Measurements from ENCODE around the gene ADGRA1. TPM values are rescaled to one million over a fixed set of nuclear protein-coding genes. Genes with fewer than 3 reads are reported as not detected.

ADGRA1 gene
- total and polyA plus RNA-seq, 3 experiments from 2014 or later: not detected

DNA sequence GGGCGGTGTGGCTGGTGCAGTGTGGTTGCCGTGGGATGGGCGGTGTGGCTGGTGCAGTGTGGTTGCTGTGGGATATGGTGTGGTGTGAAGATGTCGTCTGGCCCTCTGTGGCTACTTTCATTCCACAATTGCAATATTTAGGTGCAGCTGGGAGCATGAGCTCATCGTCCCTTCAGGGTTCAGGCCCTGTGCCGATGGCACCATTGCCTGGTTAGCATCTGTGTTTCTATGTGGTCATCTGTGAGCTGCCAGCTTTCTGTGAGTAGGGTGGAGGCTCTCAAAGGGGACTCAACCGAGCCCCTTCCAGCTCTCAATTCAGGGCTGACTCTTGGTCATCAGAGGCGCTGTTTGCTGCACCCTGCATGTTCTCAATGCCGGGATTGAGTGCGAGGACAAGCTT, 3.6 kb downstream of the ADGRA1 start:
- H3K27me3 ChIP-seq (ENCODE audit: insufficient read depth, low read length, poor library complexity, severe bottlenecking): no peaks in the 10 kb centered on the region
- no peaks in the 10 kb centered on the region for H3K9me3 ChIP-seq (ENCODE audit: low read length)
- no peak overlapping the region for H3K27ac ChIP-seq (ENCODE audit: low read depth, low read length)
- H3K27me3 Mint-ChIP-seq: peaks cover 9 to 15% of the 10 kb centered on the region in 2 donors
- no peak overlapping the region for H3K4me3 Mint-ChIP-seq
- H3K9me3 Mint-ChIP-seq: no peaks in the 10 kb centered on the region
- ChIA-PET POLR2A (no interaction called here), CTCF (no interaction called here)
- peaks cover 0 to 2% (median 0%) of the 10 kb centered on the region in 3 donors for H3K4me1 Mint-ChIP-seq
- peak overlapping the region in 1 of 8 donors; percentile 3 for H3K27ac Mint-ChIP-seq
- H3K36me3 Mint-ChIP-seq: no peaks in the 10 kb centered on the region
- H3K4me1 ChIP-seq (ENCODE audit: insufficient read depth, low read length): no peaks in the 10 kb centered on the region
- no peaks in the 10 kb centered on the region for H3K36me3 ChIP-seq (ENCODE audit: insufficient read depth, low read length)
- H3K4me3 ChIP-seq (ENCODE audit: low read length): no peak overlapping the region
- DNase-seq: no peak

DNA sequence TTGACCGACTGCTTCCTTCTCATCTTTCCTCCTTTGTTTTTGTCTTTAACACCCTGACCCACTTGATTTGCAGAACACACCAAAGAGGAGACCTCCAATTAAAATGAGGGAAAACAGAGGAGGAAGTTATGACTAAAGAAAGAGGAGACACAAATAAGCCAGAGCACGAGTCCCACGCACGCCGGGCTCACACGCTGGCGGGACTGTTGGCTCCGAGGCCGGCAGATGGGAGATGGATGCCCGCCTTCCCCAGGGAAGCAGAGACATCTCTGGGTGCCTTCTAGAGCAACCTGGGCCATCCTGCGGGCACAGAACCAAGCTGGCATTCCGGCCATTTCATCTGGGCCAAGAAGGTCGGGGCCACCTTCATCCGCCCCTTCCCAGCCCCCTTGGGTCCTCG, 5.6 kb downstream of the ADGRA1 start:
- ChIA-PET CTCF (no interaction called here), POLR2A (no interaction called here)
- Mint-ChIP-seq H3K36me3 (no peaks in the 10 kb centered on the region), H3K27ac (no peak overlapping the region), H3K4me3 (peak overlapping the region in 1 of 7 donors; percentile 40), H3K4me1 (no peaks in the 10 kb centered on the region), H3K27me3 (peaks cover 4 to 12% of the 10 kb centered on the region in 2 donors), H3K9me3 (no peaks in the 10 kb centered on the region)
- Histone ChIP-seq H3K36me3 (ENCODE audit: insufficient read depth, low read length) (no peaks in the 10 kb centered on the region), H3K4me1 (ENCODE audit: insufficient read depth, low read length) (no peaks in the 10 kb centered on the region), H3K27ac (ENCODE audit: low read depth, low read length) (no peak overlapping the region), H3K4me3 (ENCODE audit: low read length) (no peak overlapping the region), H3K9me3 (ENCODE audit: low read length) (no peaks in the 10 kb centered on the region), H3K27me3 (ENCODE audit: insufficient read depth, low read length, poor library complexity, severe bottlenecking) (no peaks in the 10 kb centered on the region)
- DNase-seq: no peak

DNA sequence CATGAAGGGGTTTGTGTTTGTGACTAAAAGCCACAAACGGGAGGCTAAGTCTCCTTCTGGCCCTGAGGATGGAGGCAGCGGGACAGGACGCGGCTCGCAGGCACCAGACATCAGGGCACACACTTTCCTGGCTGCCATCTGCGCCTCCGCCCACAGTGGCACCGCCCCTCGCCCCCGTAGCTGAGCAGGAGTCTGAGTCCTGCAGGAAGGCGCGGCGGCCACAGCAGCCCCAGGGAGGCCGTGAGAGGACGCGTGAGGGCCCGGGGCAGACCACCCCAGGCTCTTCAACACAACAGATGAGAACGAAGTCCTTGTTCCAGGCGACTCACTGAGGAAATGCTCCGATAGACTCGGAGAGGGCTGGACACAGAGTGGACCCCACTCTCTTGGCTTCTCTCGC, 6.6 kb downstream of the ADGRA1 start:
- H3K4me1 ChIP-seq (ENCODE audit: insufficient read depth, low read length): no peaks in the 10 kb centered on the region
- H3K27ac ChIP-seq (ENCODE audit: low read depth, low read length): no peak overlapping the region
- no peak for DNase-seq
- no peaks in the 10 kb centered on the region for H3K9me3 ChIP-seq (ENCODE audit: low read length)
- Mint-ChIP-seq H3K4me1 (no peaks in the 10 kb centered on the region), H3K27ac (no peak overlapping the region), H3K9me3 (no peaks in the 10 kb centered on the region), H3K4me3 (no peak overlapping the region), H3K27me3 (peaks cover 4 to 8% of the 10 kb centered on the region in 2 donors), H3K36me3 (no peaks in the 10 kb centered on the region)
- ChIA-PET POLR2A (no interaction called here), CTCF (no interaction called here)
- H3K27me3 ChIP-seq (ENCODE audit: insufficient read depth, low read length, poor library complexity, severe bottlenecking): no peaks in the 10 kb centered on the region
- no peak overlapping the region for H3K4me3 ChIP-seq (ENCODE audit: low read length)
- no peaks in the 10 kb centered on the region for H3K36me3 ChIP-seq (ENCODE audit: insufficient read depth, low read length)

DNA sequence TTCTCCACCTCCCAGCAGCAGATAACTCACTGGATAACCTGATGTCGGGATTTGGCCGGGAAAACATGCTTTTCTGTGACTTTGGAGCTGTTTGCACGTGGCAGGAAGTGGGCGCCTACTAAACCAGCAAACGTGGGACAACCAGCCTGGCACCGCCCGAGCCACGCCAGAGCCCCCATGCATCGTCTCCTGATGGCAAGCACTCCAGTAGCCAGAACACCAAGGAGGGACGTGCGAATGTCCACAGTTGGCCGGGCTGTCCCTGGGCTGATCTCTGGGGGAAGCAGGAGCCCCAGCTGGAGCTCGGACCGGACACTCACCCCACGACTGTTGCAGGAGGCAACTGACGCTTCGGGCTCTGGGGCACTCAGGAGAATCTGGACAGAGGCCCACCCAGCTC, 7.1 kb downstream of the ADGRA1 start:
- H3K27me3 ChIP-seq (ENCODE audit: insufficient read depth, low read length, poor library complexity, severe bottlenecking): no peaks in the 10 kb centered on the region
- no peak overlapping the region for H3K4me3 ChIP-seq (ENCODE audit: low read length)
- H3K27ac Mint-ChIP-seq: no peak overlapping the region
- H3K9me3 Mint-ChIP-seq: no peaks in the 10 kb centered on the region
- no peaks in the 10 kb centered on the region for H3K9me3 ChIP-seq (ENCODE audit: low read length)
- H3K4me3 Mint-ChIP-seq: no peak overlapping the region
- ChIA-PET CTCF (no interaction called here), POLR2A (no interaction called here)
- H3K36me3 ChIP-seq (ENCODE audit: insufficient read depth, low read length): no peaks in the 10 kb centered on the region
- H3K36me3 Mint-ChIP-seq: no peaks in the 10 kb centered on the region
- no peak for DNase-seq
- H3K27me3 Mint-ChIP-seq: peaks cover 4 to 8% of the 10 kb centered on the region in 2 donors
- H3K27ac ChIP-seq (ENCODE audit: low read depth, low read length): no peak overlapping the region
- H3K4me1 ChIP-seq (ENCODE audit: insufficient read depth, low read length): no peaks in the 10 kb centered on the region
- no peaks in the 10 kb centered on the region for H3K4me1 Mint-ChIP-seq

DNA sequence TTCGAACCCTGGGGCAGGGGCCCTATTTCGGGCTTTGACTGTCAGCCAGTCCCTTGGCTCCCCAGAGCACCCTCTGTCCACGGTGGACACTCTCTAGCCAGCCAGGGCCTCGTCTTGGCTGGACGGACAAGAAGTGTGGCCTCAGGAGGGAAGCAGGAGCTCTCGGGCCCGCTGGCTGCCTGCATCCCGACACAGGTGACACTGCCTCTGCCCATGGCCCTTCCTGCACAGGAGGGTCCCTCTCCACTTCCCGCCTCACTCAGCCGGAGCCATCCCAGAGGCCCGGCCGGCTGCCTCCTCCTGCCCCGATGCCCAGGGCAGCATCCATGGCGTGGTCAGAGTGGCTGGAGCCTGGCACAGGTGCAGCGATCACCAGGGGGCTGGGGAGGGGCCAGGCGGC, 7.9 kb downstream of the ADGRA1 start:
- ChIA-PET CTCF (no interaction called here), POLR2A (no interaction called here)
- no peaks in the 10 kb centered on the region for H3K4me1 Mint-ChIP-seq
- no peak overlapping the region for H3K4me3 Mint-ChIP-seq
- no peaks in the 10 kb centered on the region for H3K36me3 ChIP-seq (ENCODE audit: insufficient read depth, low read length)
- H3K27me3 Mint-ChIP-seq: peaks cover 4 to 8% of the 10 kb centered on the region in 2 donors
- H3K9me3 ChIP-seq (ENCODE audit: low read length): no peaks in the 10 kb centered on the region
- H3K9me3 Mint-ChIP-seq: no peaks in the 10 kb centered on the region
- no peaks in the 10 kb centered on the region for H3K27me3 ChIP-seq (ENCODE audit: insufficient read depth, low read length, poor library complexity, severe bottlenecking)
- no peak for DNase-seq
- H3K4me3 ChIP-seq (ENCODE audit: low read length): no peak overlapping the region
- H3K27ac ChIP-seq (ENCODE audit: low read depth, low read length): no peak overlapping the region
- H3K4me1 ChIP-seq (ENCODE audit: insufficient read depth, low read length): no peaks in the 10 kb centered on the region
- H3K36me3 Mint-ChIP-seq: no peaks in the 10 kb centered on the region
- no peak overlapping the region for H3K27ac Mint-ChIP-seq

DNA sequence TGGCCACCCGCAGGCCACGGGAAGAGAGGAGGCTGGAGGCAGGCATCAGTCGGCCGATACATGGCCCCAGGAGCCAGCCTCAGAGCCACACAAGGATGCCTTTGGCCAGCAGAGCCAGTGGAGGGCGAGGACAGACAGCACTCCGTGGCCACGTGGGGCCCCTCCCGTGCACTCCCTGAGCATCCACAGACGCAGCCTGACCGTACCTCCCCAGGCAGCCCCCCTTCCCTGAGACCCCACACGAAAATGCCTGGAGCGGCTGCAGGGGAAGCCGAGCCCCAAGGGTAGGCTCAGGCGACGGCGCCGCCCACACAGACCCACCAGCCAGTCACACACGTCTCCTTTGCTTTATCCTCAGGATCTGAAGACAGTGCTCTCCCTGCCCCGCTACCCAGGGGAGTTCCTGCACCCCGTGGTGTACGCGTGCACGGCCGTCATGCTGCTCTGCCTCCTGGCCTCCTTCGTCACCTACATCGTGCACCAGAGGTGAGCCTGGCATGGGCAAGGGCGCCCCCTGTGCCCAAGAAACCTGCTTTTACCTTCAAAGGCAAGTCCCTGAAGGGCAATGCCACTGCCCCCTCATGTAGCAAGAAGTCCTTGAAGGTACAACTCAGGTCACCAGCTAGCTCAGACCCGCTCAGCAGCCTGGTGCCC, 9.0 kb downstream of the ADGRA1 start:
- Histone ChIP-seq H3K4me1 (ENCODE audit: insufficient read depth, low read length) (no peaks in the 10 kb centered on the region), H3K36me3 (ENCODE audit: insufficient read depth, low read length) (no peaks in the 10 kb centered on the region), H3K27me3 (ENCODE audit: insufficient read depth, low read length, poor library complexity, severe bottlenecking) (no peaks in the 10 kb centered on the region), H3K4me3 (ENCODE audit: low read length) (no peak overlapping the region), H3K27ac (ENCODE audit: low read depth, low read length) (no peak overlapping the region), H3K9me3 (ENCODE audit: low read length) (no peaks in the 10 kb centered on the region)
- Mint-ChIP-seq H3K9me3 (no peaks in the 10 kb centered on the region), H3K4me3 (no peak overlapping the region), H3K27me3 (peaks cover 4 to 6% of the 10 kb centered on the region in 2 donors), H3K4me1 (peaks cover 2 to 8% (median 3%) of the 10 kb centered on the region in 3 donors), H3K27ac (no peak overlapping the region), H3K36me3 (no peaks in the 10 kb centered on the region)
- DNase-seq: no peak
- ChIA-PET POLR2A (no interaction called here), CTCF (no interaction called here)

DNA sequence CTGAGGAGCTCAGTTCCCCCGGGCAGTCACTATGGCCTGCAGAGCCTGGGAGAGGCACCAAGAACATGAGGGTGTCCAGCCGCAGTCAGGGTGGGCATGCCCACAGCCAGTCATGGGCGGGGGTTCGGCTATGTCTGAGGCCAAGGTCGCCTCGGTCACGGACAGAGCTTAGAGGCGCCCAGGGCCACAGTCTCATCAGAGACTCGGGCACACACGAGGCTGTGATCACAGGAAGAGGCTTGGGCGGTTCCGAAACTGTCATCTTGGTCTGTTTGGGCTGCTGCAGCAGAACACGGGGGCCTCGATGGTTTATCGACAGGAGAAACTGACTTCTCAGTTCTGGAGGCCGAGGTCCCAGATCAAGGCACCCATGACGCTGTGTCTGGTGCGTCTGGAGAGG, 9.7 kb downstream of the ADGRA1 start:
- Histone ChIP-seq H3K36me3 (ENCODE audit: insufficient read depth, low read length) (no peaks in the 10 kb centered on the region), H3K4me1 (ENCODE audit: insufficient read depth, low read length) (no peaks in the 10 kb centered on the region), H3K27ac (ENCODE audit: low read depth, low read length) (no peak overlapping the region), H3K4me3 (ENCODE audit: low read length) (no peak overlapping the region), H3K9me3 (ENCODE audit: low read length) (no peaks in the 10 kb centered on the region), H3K27me3 (ENCODE audit: insufficient read depth, low read length, poor library complexity, severe bottlenecking) (no peaks in the 10 kb centered on the region)
- no peak overlapping the region for H3K4me3 Mint-ChIP-seq
- H3K9me3 Mint-ChIP-seq: no peaks in the 10 kb centered on the region
- H3K4me1 Mint-ChIP-seq: peaks cover 3 to 9% (median 4%) of the 10 kb centered on the region in 3 donors
- H3K27me3 Mint-ChIP-seq: peaks cover 1 to 11% of the 10 kb centered on the region in 2 donors
- CTCF ChIA-PET: no interaction called here
- DNase-seq: no peak
- POLR2A ChIA-PET: no interaction called here
- H3K27ac Mint-ChIP-seq: no peak overlapping the region
- H3K36me3 Mint-ChIP-seq: no peaks in the 10 kb centered on the region

DNA sequence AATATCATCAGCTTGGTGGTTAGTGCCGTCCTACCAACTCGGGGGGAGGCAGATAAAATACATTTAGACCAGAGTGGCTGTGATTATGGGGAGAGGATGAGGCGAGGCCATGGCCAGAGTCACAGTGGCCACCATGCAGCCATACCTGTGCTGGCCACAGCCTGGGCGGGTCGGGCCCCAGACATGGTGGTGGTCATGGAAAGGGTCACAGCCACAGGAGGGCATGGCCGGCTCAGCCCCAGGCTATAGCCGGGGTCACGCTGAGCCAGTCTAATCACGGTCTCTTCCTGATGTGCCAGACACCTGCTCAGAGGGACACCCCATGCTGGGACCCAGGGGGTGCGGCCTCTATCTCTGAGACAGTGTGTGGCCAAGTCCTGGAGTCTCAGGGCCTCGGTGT, 10.2 kb downstream of the ADGRA1 start:
- Mint-ChIP-seq H3K27me3 (peaks cover 1 to 11% of the 10 kb centered on the region in 2 donors), H3K4me3 (no peak overlapping the region), H3K4me1 (peaks cover 3 to 9% (median 4%) of the 10 kb centered on the region in 3 donors), H3K9me3 (no peaks in the 10 kb centered on the region), H3K27ac (no peak overlapping the region), H3K36me3 (no peaks in the 10 kb centered on the region)
- Histone ChIP-seq H3K27ac (ENCODE audit: low read depth, low read length) (no peak overlapping the region), H3K4me1 (ENCODE audit: insufficient read depth, low read length) (no peaks in the 10 kb centered on the region), H3K27me3 (ENCODE audit: insufficient read depth, low read length, poor library complexity, severe bottlenecking) (no peaks in the 10 kb centered on the region), H3K4me3 (ENCODE audit: low read length) (no peak overlapping the region), H3K9me3 (ENCODE audit: low read length) (no peaks in the 10 kb centered on the region), H3K36me3 (ENCODE audit: insufficient read depth, low read length) (no peaks in the 10 kb centered on the region)
- no peak for DNase-seq
- ChIA-PET POLR2A (no interaction called here), CTCF (no interaction called here)
